T-helper 1 cell treated with Interleukin-12 subunit alpha and Interleukin-12 subunit beta and Interleukin-4 antibody, amounts not matched to agents 30 ng/mL and 1 ng/mL, for 36 hours (primary cell): ENCODE measurements around the gene TESPA1. TPM values are rescaled to one million over a fixed set of nuclear protein-coding genes. Genes with fewer than 3 reads are reported as not detected.
"Not testable (repeated sequence)": the region's sequence is repeated elsewhere in the genome, so short reads cannot be mapped to it uniquely, and the experiment has no call there.

Experiments
- intact Hi-C: fragments of 100-400 bp; cut with micrococcal nuclease; formaldehyde crosslinking; loops from one replicate; pipeline ENCODE4 v1.15.1; 2024
- total RNA-seq: library from RNA; stranded (reverse); gene quantifications from 2 replicates; pipeline ENCODE4 v1.2.3, GENCODE V29; 2022

Gene TESPA1
- total RNA-seq, 1 donor from 2014 or later, result 147 TPM

DNA sequence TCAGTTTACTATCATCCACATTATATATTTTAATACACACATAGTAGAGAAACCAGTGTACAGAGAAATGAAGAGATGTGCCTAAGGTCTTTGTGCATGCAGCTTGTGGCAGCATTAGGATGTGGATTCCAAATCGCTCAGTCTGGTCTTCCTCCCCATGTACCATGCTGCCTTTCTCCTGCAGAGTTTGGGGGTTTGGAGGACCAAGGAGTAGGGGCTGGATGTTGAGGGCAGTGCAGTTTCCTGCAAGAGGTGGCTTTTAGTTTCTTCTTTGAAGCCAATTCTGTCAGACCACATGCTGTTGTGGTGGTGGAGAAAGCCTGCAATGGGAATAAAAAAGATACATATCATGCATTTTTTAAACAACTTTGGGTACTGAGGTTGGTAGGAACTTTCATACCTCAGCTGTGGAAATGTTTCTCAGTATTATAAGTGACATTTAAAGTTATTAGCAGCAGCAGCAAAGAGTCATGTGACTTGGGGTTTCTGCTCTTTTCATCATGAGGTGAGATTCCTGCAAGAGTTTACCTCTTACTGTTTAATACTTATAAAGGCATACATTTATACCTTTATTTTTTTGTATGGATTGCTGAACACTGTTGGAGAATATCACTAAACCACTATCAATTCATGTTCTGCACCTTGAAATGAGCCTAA lies 34.4 kb downstream of the TESPA1 start:
- intact Hi-C loops, result no loop called here

DNA sequence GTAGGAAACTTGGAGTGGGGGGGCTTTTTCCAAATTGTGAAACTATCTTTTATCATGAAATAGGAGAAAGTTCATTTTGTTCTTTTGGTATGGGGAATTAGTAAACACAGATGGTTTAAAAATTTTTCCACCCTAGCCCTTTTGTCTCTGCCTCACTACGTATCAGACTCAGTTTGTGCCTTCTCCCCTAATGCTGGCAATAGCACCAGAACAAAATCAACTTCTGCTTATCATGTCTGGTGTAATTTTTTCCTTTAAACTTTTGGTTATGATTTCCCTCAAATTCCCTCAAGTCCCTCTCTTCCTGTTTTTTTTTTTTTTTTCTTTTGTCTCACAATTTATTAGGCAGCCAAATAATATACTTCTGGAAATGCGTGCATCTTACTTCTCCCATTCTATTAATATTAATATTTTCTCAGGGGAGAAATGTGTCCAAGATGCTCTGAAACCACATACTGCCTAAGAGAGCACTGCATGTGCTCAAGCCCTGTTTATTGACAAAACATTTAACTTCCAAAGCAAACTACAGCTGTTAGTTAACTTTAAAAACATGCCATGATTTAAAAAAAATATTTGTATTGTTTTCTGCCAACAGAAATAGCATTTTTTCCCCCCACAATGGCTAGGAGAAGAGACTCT lies 35.4 kb downstream of the TESPA1 start:
- intact Hi-C loops, result no loop called here

DNA sequence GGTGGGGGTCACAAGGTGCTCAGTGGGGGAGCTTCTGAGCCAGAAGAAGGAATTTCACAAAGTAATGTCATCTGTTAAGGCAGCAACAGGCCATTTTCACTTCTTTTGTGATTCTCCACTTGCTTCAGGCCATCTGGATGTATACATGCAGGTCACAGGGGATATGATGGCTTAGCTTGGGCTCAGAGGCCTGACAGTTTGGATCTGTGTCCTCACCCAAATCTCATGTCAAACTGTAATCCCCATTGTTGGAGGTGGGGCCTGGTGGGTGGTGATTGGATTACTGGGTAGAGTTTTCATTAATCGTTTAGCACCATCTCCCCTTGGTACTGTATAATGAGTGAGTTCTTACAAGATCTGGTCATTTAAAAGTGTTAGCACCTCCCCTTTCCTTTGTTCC lies 36.4 kb downstream of the TESPA1 start:
- intact Hi-C loops, result no loop called here

DNA sequence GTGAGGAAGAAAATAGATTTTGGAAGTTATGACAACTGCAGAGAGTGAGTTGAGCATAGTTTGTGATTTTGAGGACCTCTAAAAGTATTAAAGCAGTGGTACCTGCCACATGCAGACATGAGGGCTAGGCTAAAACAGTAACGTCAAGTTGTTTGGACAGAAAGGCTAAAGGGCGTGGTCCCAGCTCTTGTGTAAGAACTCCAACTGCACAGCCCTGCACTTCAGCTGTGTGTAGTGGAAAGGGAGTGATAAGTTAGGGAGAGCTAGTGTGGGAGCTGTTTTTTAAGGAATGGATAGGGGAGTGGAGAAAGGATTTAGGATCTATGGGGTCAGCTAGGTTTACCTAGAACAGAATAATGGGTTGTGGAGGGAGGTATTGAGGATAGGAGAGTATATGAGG lies 39.5 kb downstream of the TESPA1 start:
- intact Hi-C loops, result no loop called here

DNA sequence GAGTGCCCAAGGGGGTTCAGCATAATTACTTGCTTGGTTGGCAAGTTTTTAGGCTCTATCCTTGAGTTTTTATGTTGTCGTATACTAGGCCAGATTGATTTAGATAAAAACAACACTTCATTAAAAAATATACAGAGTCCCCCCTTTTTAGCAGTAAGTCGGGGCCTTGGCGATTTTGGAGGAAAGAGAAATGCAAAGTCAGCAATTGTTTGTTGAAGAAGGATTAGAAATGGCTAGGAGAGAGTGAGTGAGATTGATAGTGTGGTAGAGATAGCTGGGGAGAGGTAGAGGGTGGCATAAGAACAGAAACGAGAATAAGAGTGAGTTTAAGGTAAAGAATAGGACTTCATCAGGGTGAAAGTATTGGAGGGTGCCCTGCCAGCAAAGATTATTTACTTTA lies 41.3 kb downstream of the TESPA1 start:
- intact Hi-C loops, result not testable (repeated sequence)

DNA sequence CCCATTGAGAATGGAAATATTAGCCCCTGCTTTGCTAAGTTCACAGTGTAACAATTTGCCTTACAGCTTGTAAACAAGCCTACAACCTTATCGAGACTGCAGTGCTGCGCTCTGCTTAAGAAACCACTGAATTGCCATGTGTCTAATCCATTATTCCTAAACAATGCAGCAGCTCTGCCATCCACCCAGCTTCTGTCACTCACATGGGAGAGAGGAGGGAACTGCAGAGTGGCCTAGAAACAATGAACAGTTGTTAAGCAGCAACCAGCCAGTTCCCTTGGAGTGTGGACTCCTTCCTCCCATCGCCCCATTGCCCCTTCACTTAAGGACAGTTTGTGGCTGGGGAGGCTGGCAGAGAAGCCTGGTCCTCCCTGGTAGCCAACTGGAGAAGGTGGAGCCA lies 42.9 kb downstream of the TESPA1 start:
- intact Hi-C loops, result no loop called here

DNA sequence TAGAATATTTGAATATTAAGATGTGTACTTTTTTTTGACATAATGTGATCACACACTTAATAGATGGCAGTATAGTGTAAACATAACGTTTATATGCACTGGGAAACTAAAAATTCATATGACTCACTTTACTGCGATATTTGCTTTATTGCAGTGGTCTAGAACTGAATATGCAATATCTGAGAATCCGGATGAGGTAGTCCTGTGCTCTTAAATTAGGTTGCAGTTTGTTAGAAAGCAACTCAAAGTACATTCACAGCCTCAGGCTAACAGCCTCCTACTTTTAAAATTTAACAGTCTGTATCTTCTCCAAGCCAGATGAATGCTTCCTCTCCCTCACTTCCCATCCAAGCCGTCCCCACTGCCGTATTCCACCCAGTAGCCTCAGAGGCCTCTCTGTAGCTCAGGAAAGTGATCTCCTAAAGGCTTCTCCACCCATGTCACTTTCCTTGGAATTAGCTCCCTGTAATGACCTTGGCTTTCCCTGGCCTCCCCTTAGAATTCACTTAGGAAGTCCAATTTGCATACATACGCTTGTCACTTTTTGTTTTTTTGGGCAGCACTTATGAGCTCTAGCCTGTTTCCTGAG lies 43.7 kb downstream of the TESPA1 start:
- intact Hi-C loops, result no loop called here

DNA sequence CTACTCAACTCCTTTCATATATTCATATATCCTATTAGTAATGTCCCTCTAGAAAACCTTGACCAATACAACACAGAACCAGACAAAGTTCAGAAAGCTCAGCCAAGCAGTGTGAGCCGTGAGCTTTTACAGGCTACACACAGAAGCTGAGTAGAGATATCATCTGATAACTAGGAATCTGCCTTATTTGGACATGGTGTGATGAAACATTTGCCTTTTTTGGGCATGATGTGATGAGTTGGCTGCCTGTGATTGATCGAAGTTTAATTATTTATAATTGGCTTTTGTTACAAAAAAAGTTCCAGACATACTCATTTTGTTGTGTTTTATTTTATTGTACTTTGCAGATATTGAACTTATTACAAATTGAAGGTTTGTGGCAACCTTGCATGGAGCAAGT lies 46.6 kb downstream of the TESPA1 start:
- intact Hi-C loops, result loop anchor here (1.0 kb wide), 1 partner anchor 191 kb away; no protein-coding TSS in a partner anchor

DNA sequence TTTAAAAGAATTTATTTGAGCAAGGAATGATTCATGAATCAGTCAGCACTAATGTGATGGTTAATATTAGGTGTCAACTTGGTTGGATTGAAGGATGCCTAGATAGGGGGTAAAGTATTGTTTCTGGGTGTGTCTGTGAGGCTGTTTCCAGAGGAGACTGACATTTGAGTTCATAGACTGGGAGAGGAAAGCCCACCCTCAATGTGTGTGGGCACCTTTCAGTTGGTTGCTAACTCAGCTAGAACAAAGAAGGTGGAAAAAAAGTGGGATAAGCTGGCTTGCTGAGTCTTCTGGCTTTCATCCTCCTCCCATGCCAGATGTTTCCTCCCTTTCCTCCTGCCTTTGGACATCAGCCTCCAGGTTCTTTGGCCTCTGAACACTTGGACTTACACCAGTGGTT lies 47.2 kb downstream of the TESPA1 start:
- intact Hi-C loops, result no loop called here

DNA sequence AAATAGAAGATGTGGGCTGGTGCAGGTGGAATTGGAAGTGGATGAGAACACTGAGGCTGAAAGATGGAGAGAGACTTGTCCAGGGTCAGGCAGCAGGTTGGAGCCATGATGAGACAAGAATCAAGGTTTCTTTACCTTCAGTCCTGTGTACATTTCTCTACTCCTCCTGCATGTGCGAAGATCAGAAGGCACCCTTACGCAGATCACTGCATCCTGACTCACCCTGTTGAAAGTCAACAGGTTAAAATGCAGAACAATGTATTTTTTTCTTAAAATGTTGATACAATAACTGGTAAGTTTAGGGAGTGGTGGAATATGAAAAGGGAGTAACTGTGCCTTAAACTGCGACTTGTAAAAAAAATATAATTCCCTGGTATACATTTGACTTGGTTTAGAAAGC lies 47.8 kb downstream of the TESPA1 start:
- intact Hi-C loops, result no loop called here

DNA sequence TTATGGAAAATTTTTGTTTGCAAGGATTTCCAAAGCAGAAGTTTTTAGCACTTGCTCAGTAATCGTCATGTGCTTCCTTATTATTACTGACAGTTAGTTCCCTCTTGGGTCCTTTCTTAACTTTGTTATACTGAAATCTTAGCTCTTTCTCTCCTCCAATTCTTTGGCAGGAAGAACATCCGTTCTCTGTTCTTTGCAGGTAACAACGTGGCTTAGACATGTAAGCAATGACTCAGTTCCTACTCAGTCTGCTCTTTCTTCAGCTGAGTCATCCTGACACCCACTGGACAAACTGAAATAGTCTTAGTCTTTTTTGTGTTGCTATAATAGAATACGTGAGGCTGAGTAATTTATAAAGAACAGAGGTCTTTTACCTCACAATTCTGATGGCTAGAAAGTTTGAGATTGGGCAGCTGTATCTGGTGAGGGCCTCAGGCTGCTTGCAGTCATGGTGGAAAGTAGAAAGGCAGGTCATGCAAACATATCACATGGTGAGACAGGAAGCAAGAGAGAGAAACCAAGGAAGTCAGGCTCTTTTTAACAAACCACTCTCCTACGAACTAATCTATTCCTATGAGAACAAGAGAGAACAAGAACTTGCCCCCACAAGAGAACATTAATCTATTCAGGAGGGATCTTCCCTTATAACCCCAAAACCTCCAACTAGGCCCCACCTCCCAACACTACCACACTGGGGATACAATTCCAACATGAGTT lies 49.2 kb downstream of the TESPA1 start:
- intact Hi-C loops, result loop anchor here (1.0 kb wide), 6 partner anchors 23 to 186 kb away; partner anchors contain the start of genes MUCL1 and TESPA1

DNA sequence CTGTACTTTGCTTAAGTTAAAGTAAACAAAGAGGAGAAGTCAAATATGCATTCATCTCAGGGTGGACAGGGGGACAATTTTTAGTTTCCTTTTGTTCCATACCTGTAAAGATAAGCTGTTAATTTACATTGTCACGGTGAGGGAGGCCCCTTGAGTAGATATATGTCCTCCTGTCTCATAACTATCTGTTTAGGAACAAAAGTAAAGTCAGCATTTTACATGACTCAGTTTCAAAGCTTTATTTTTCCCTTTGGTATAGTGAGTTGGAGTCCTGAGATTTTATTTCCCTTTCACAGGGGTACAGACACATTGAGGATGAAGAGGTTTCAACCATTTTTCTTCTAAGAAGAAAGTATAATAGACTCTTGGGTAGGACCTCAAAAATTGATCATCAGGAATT lies 50.1 kb downstream of the TESPA1 start:
- intact Hi-C loops, result no loop called here

DNA sequence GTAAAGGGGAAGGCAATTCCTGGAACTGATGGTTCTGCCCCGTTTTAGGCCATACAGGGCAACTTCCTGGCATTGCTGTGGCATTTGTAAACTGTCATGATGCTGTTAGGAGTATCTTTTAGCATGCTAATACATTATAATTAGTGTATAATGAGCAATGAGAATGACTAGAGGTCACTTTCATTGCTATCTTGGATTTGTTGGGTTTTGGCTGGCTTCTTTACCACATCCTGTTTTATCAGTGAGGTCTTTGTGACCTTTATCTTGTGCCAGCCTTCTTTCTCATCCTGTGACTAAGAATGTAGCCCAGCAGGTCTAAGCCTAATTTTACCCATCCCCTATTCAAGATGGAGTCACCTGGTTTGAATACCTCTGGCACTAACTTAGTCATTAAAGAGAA lies 51.2 kb downstream of the TESPA1 start:
- intact Hi-C loops, result no loop called here

DNA sequence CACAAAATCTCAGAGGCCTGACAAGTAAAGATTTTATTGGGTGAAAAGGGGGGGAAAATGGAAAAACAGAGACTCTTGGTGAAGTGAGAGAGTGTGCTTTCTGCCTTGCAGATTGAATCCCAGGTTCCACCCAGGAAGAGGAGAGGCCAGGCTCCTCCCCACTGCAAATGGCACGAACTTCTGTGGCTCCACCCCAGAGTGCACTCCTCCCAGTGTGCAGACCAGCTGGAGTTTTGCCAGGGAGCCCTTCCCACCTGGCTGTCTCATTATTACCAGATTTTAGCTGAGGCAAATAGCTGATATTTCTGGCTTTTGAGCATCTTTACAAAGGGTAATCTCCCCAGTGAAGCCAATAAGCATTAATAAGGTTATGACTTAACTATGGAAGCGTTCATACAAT lies 51.9 kb downstream of the TESPA1 start:
- intact Hi-C loops, result no loop called here

DNA sequence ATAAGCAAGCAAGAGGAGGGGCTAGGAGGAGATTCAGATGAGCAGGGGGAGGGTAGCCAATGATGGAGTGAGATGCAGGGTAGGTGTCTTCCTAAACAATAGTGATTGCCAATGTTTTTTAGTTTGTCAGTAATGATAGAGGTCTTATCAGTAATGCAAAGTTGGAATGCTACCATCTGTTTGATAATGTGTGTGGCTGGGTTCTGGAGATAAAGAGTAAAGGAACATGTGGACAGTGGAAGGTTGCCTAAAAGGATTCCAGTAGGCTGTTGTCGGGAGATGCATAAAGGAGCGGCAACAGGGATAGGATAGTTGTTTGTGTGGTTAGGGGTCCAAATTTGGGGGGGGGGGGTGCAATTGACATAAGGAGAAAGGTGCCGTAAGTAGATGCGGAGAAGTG lies 52.5 kb downstream of the TESPA1 start:
- intact Hi-C loops, result no loop called here

DNA sequence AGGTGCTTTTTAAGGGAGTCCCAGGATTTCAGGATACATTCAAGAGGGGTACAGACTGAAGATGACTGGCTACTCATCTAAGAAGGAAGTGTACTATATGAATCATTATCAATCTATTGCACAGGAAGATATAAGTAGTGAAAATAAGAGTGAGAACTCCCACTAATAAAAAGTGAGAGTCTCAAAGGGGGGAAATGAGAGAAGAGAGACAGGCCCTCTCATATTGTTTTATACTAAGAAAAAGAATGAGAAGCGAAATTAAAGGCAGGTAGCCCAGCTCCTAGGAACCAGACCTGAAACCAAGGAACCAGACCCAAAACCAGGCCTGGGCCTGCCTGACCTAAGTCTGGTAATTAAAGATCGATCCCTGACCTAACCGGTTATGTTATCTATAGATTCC lies 54.6 kb downstream of the TESPA1 start:
- intact Hi-C loops, result no loop called here

DNA sequence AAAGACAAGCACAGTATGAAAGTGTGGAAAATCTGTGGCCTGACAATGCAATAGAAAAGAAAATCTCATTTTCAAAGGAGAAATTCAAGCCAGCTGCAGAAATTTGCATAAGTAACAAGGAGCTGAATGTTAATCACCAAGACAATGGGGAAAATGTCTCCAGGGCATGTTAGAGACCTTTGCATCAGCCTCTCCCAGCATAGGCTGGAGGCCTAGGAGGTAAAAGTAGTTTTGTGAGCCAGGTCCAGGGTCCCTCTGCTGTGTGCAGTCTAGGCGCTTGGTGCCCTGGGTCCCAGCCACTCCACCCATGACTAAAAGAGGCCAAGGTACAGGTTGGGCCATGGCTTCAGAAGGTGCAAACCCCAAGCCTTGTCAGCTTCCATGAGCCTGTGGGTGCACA lies 58.3 kb downstream of the TESPA1 start:
- intact Hi-C loops, result no loop called here

DNA sequence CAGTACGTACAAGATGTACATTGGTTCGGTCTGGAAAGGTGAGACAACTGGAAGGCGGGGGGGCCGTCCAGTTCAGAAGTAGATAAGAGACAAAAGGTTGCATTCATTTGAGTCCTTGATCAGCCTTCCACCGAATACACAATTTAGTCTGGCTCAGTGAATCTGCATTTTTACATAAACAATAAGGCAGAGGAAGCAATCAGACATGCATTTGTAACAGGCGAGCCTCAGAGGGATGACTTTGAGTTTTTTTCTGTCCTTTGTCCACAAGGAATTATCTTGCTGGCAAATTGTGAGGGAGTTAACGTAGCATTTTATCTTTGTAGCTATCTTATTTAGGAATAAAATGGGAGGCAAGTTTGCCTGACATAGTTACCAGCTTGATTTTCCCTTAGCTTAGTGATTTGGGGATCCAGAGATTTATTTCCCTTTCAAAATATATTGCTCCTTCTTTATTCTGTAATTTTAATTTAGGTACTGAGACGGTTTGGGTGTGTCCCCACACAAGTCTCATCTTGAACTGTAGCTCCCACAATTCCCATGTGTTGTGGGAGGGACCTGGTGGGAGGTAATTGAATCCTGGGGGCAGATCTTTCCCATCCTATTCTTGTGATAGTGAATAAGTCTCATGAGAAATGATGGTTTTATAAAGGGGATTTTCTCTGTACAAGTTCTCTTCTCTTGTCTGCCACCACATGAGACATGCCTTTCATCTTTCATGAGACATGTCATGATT lies 59.4 kb downstream of the TESPA1 start:
- intact Hi-C loops, result no loop called here

DNA sequence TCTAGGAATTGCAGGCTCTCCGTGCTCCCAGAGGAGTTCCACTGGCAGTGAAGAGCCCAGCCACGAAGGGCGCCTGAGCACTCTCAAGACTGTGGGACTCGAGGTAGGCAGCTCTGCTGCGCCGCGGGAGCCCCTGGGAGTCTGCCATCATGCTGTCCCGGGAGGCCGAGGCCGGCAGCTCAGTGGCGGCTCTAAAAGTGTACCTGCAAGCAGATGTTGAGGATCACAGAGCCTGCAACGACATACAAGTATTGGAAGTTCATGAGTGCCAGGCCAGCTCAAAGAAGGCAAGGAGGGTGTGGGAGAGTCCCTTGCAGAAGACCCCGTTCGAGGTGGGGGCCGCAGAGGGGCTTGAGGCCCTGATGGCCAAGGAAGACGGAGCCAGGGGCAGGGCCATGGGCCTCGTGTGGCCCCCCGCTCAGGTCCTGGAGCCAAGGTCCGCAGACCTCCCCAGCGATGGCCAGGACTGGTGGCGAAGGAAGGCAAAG lies 67.5 kb downstream of the TESPA1 start:
- intact Hi-C loops, result no loop called here
